Vagina (tissue), 2 donors: ENCODE measurements around the gene LRFN5. TPM values are rescaled to one million over a fixed set of nuclear protein-coding genes. Genes with fewer than 3 reads are reported as not detected.
"Not testable (repeated sequence)": the region's sequence is repeated elsewhere in the genome, so short reads cannot be mapped to it uniquely, and the experiment has no call there.

Source experiments
- DNase-seq, 2 donors: peaks; one replicate each; pipeline ENCODE4 v3.0.0-alpha.2; 2017; ENCODE audit errors: extremely low spot score in 2 of 2
- H3K27ac ChIP-seq: fragments of 200-600 bp; sonication (generic); one replicate; pipeline ENCODE4 v1.5.1; 2019
- H3K27me3 ChIP-seq: fragments of 200-600 bp; sonication (generic); one replicate; pipeline ENCODE4 v1.5.1; 2019
- H3K36me3 ChIP-seq, 2 donors: fragments of 200-600 bp; sonication (generic); one replicate each; pipeline ENCODE4 v1.5.1; 2017 to 2019
- H3K4me1 ChIP-seq: fragments of 200-600 bp; sonication (generic); one replicate; pipeline ENCODE4 v1.5.1; 2019
- H3K4me3 ChIP-seq, 2 donors: fragments of 200-600 bp; sonication (generic); 1 replicate in 1 of 2; 2 replicates in 1 of 2; pipeline ENCODE4 v1.5.1; 2016 to 2019
- H3K9me3 ChIP-seq: fragments of 200-600 bp; sonication (generic); one replicate; pipeline ENCODE4 v1.5.1; 2019
- POLR2A ChIP-seq, 2 donors: fragments of 450-650 bp; IDR thresholded peaks; one replicate each; pipeline ENCODE4 v1.6.1; 2017; ENCODE audit warnings: antibody characterized with exemption in 2 of 2, mild to moderate bottlenecking in 2 of 2, moderate library complexity in 2 of 2
- POLR2AphosphoS5 ChIP-seq, 2 donors: sonication (generic); formaldehyde crosslinking; IDR thresholded peaks; one replicate each; pipeline ENCODE4 v1.9.0; 2017; ENCODE audit warnings: antibody characterized with exemption in 2 of 2, mild to moderate bottlenecking in 2 of 2, low read depth in 1 of 2; ENCODE audit not compliant: insufficient read depth in 1 of 2
- intact Hi-C: fragments of 100-400 bp; cut with DNase I; formaldehyde crosslinking; loops from one replicate; pipeline ENCODE4 v1.15.1; 2023
- total RNA-seq: library from RNA; depleted of rRNA; stranded (reverse); fragments of >200 nt; gene quantifications from one replicate; pipeline ENCODE4 v1.2.3, GENCODE V29; 2016
- TF ChIP-seq, protein P1 (sequence below), 3 experiments: fragments of 450-650 bp in 2 of 3; fragments of 200-600 bp in 1 of 3; sonication (generic) in 1 of 3; IDR thresholded peaks; one replicate each; pipeline ENCODE4 v1.5.1; 2017 to 2019; ENCODE audit warnings: antibody characterized with exemption in 3 of 3, mild to moderate bottlenecking in 2 of 3, moderate library complexity in 2 of 3

LRFN5 gene
- total RNA-seq, 1 donor from 2014 or later = 197 TPM

DNA sequence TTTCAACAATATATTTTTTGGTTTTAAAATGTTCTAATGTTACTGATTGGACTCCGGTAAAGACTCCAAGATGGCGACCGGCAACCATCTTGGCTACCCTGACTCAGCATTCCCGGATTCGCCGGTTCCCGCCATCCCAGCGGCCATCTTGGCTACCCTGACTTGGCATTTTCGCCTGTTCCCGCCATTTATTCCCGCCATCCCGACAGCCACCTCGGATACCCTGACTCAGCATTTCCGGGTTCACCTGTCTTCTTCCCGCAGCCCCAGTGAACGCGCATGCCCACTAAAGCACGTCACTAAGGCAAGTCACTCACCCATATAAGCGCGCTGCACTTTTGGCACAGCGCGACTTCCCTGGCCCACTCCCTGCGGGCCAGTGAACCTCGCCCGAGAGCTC lies 9.0 kb upstream of the LRFN5 start:
- Histone ChIP-seq H3K9me3 (no peaks in the 10 kb centered on the region), H3K36me3 (no peaks in the 10 kb centered on the region), H3K27ac (no peak overlapping the region), H3K4me3 (no peak overlapping the region), H3K27me3 (no peaks in the 10 kb centered on the region), H3K4me1 (no peaks in the 10 kb centered on the region)
- TF ChIP-seq, protein P1, sequence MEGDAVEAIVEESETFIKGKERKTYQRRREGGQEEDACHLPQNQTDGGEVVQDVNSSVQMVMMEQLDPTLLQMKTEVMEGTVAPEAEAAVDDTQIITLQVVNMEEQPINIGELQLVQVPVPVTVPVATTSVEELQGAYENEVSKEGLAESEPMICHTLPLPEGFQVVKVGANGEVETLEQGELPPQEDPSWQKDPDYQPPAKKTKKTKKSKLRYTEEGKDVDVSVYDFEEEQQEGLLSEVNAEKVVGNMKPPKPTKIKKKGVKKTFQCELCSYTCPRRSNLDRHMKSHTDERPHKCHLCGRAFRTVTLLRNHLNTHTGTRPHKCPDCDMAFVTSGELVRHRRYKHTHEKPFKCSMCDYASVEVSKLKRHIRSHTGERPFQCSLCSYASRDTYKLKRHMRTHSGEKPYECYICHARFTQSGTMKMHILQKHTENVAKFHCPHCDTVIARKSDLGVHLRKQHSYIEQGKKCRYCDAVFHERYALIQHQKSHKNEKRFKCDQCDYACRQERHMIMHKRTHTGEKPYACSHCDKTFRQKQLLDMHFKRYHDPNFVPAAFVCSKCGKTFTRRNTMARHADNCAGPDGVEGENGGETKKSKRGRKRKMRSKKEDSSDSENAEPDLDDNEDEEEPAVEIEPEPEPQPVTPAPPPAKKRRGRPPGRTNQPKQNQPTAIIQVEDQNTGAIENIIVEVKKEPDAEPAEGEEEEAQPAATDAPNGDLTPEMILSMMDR (IDR thresholded peaks at IDR 0.05) = no peak
- TF ChIP-seq POLR2AphosphoS5 (IDR thresholded peaks at IDR 0.05; ENCODE audit: insufficient read depth in 1 of 2, low read depth in 1 of 2) (no peak), POLR2A (IDR thresholded peaks at IDR 0.05) (no peak)
- DNase-seq = no peak
- intact Hi-C loops = no loop called here

DNA sequence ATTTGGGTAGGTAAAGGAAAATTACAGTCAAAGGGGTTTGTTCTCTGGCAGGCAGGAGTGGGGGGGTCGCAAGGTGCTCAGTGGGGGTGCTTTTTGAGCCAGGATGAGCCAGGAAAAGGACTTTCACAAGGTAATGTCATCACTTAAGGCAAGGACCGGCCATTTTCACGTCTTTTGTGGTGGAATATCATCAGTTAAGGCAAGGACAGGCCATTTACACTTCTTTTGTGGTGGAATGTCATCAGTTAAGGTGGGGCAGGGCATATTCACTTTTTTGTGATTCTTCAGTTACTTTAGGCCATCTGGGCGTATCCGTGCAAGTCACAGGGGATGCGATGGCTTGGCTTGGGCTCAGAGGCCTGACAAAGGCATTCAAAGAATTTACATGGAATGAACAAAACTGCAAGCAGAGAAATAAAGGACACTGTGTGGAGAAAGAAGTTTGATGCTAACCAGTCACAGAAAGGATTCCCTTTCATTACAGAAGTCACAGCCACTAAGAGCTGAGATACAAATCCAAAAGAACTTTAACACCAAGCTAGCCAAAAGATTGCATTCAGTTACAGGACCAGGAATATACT lies 6.8 kb upstream of the LRFN5 start:
- H3K27me3 ChIP-seq, H3K4me1 ChIP-seq, H3K9me3 ChIP-seq, H3K4me3 ChIP-seq, intact Hi-C loops, H3K36me3 ChIP-seq, H3K27ac ChIP-seq, DNase-seq: not testable (repeated sequence)

DNA sequence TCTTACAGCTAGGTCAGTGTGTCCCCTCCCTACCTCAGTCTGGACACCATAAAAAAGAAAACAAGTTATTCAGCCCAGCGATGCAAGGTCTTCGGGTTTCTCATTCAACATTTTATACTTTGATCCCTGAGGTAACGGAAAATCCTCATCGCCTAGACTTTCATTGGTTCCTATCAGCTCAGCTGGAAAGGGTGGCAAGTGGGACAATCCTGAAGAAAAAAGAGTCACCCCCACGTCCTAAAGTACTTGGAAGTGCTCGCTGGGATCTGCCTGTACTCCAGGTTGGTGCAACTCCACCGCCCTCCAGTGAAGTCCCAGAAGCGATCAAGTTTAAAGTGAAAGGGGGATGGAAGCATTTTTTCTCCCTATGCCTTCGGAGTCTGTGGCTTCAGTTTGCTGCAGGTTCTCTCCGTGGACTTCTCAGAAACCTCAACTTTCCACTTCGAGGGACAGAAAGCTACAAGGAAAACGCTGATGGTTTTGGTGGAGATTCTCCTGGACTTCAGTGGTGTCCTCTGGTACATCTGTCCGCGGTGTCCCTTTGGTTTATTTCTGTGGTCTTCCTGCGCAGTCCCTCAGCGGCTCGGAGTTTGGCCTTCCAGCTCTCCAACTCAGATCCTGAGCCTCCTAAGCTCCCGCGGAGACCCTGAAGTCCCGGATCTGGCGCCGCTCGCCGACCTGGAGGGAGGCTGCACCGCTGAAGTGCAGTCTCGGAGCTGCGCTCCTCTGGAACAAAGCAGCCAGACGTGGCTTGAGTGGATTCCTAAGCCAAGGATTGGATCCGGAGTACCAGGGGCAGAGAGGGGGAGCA lies 1.8 kb upstream of the LRFN5 start:
- DNase-seq = peak in 1 of 2 donors; percentile 87

DNA sequence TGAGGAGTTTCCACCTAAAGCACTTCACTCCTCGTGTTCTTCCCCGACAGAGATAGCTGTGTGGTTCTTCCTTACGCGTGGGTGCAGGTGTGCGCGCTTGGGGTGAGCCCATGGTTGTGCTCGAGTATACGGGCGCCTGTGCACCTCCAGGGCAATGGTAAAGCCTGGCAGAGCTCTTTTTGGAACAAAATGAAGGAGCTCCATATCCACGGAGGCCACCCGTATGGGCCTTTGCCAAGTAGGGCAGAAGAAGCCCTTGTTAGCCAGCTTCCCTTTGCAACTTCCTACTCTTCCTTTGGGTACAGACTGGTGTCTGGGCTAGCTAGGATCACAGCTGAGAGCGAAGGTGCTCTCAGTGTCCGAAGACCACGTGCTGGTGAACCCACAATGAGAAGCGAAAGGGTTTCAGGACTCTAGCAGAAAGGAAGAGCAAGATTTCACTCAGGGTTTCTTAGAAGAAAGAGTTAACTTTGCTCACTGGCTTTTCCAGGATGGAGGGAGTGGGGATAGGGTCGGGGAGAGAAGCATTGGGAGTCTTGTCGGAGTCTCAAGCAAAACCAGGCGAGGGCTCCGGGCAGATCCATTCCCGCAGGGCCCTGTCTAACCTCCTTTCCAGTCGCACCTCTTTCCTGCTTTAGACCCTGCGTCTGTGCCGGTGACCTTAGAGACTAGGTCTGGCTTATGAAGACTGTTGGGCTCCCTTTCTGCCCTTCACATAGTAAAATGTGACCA lies 960 bp upstream of the LRFN5 start:
- Histone ChIP-seq H3K4me1 (no peaks in the 10 kb centered on the region), H3K27ac (peak overlapping the region; percentile 94), H3K36me3 (no peaks in the 10 kb centered on the region), H3K27me3 (no peaks in the 10 kb centered on the region), H3K9me3 (no peaks in the 10 kb centered on the region), H3K4me3 (peak overlapping the region; percentile 52 to 76)
- intact Hi-C loops = no loop called here
- DNase-seq = peak in 1 of 2 donors; percentile 86
- peak in 1 of 2 donors; percentile 41 for TF ChIP-seq POLR2AphosphoS5 (IDR thresholded peaks at IDR 0.05; ENCODE audit: insufficient read depth in 1 of 2, low read depth in 1 of 2)
- TF ChIP-seq, protein P1 (IDR thresholded peaks at IDR 0.05) = no peak

More for the DNA sequence above, 1.8 kb upstream of the LRFN5 start:
- Histone ChIP-seq H3K36me3 (no peaks in the 10 kb centered on the region), H3K4me1 (no peaks in the 10 kb centered on the region), H3K9me3 (no peaks in the 10 kb centered on the region), H3K27ac (peak overlapping the region; percentile 94), H3K4me3 (peak overlapping the region; percentile 52 to 76), H3K27me3 (no peaks in the 10 kb centered on the region)
- intact Hi-C loops = no loop called here
- TF ChIP-seq, protein P1 (IDR thresholded peaks at IDR 0.05) = no peak
- TF ChIP-seq POLR2AphosphoS5 (IDR thresholded peaks at IDR 0.05; ENCODE audit: insufficient read depth in 1 of 2, low read depth in 1 of 2) (peak in 1 of 2 donors; percentile 62), POLR2A (IDR thresholded peaks at IDR 0.05) (no peak)

DNA sequence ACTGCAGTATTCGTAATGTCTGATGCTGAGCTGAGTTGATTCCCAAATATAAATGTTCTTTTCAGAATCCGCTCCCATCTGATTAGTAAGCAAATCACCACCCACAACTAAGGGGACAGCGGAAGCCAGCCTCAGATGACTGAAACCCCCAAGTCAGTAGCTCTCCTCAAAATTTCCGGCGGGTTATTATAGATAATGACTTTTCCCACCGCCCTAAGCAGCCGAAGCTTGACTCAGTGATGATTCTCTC lies 469 bp upstream of the LRFN5 start:
- Histone ChIP-seq H3K9me3 (no peaks in the 10 kb centered on the region), H3K36me3 (no peaks in the 10 kb centered on the region), H3K4me3 (peak overlapping the region; percentile 52 to 76), H3K27me3 (no peaks in the 10 kb centered on the region), H3K27ac (peak overlapping the region; percentile 94), H3K4me1 (no peaks in the 10 kb centered on the region)
- TF ChIP-seq, protein P1 (IDR thresholded peaks at IDR 0.05) = no peak
- TF ChIP-seq POLR2A (IDR thresholded peaks at IDR 0.05) (no peak), POLR2AphosphoS5 (IDR thresholded peaks at IDR 0.05; ENCODE audit: insufficient read depth in 1 of 2, low read depth in 1 of 2) (no peak)
- intact Hi-C loops = no loop called here
- DNase-seq = no peak
